Left ventricle myocardium inferior (tissue), 1 donor: ENCODE results near the gene PATJ. TPM values are rescaled to one million over a fixed set of nuclear protein-coding genes. Genes with fewer than 3 reads are reported as not detected.

Experiments
- DNase-seq: peaks from one replicate; pipeline ENCODE4 v3.0.0-alpha.2; 2020
- H3K27ac ChIP-seq: fragments of 200-600 bp; replicated peaks from 2 replicates; pipeline ENCODE4 v1.8.0; 2021
- H3K27me3 ChIP-seq: fragments of 200-600 bp; 2 replicates; pipeline ENCODE4 v1.8.0; 2021; ENCODE audit warnings: low read depth
- H3K36me3 ChIP-seq: fragments of 200-600 bp; 2 replicates; pipeline ENCODE4 v1.8.0; 2021
- H3K4me1 ChIP-seq: fragments of 200-600 bp; 2 replicates; pipeline ENCODE4 v1.8.0; 2021
- H3K4me3 ChIP-seq: fragments of 200-600 bp; 2 replicates; pipeline ENCODE4 v1.8.0; 2021; ENCODE audit warnings: mild to moderate bottlenecking, moderate library complexity
- H3K9me3 ChIP-seq: fragments of 200-600 bp; replicated peaks from 2 replicates; pipeline ENCODE4 v1.8.0; 2021
- CTCF ChIP-seq: fragments of 200-600 bp; IDR thresholded peaks from 2 replicates; pipeline ENCODE4 v1.8.0; 2021; ENCODE audit warnings: antibody characterized with exemption, mild to moderate bottlenecking, borderline replicate concordance
- intact Hi-C: fragments of 100-400 bp; cut with micrococcal nuclease; formaldehyde crosslinking; loops from one replicate; pipeline ENCODE4 v1.11.0; 2022
- total RNA-seq: library from RNA; stranded (reverse); fragmentation: NEBNext Ultra II Directional; extraction: Animal tissue kit (Norgen Biotek cat#: 25700); gene quantifications from one replicate; pipeline ENCODE4 v1.2.1, GENCODE V29; 2021
- donor health status: DM: no; HTN: yes; CAD: no; lungs with severe emphysema.

The PATJ gene
- total RNA-seq, 1 donor from 2014 or later = 166 TPM

GRCh38 chr1:62068416-62068843 lies 326.1 kb downstream of the PATJ start:
- TF ChIP-seq CTCF = no peak
- Histone ChIP-seq H3K4me3 (no peak overlapping the region), H3K27ac (peak overlapping the region; percentile 93), H3K27me3 (no peaks in the 10 kb centered on the region), H3K9me3 (peaks cover 6% of the 10 kb centered on the region), H3K4me1 (peaks cover 65% of the 10 kb centered on the region), H3K36me3 (no peaks in the 10 kb centered on the region)
- intact Hi-C loops = loop anchor here (10.0 kb wide), 1 partner anchor 114 kb away; no protein-coding TSS in a partner anchor
- no peak for DNase-seq

GRCh38 chr1:62068978-62069377 lies 326.7 kb downstream of the PATJ start:
- H3K4me1 ChIP-seq = peaks cover 63% of the 10 kb centered on the region
- no peaks in the 10 kb centered on the region for H3K27me3 ChIP-seq
- no peaks in the 10 kb centered on the region for H3K36me3 ChIP-seq
- H3K27ac ChIP-seq = peak overlapping the region; percentile 93
- no peak for DNase-seq
- TF ChIP-seq CTCF = no peak
- H3K9me3 ChIP-seq = peaks cover 6% of the 10 kb centered on the region
- intact Hi-C loops = loop anchor here (10.0 kb wide), 1 partner anchor 114 kb away; no protein-coding TSS in a partner anchor
- H3K4me3 ChIP-seq = peak overlapping the region; percentile 11

- peak; percentile 70 for TF ChIP-seq CTCF
- DNase-seq = no peak
- intact Hi-C loops = no loop called here
- H3K4me1 ChIP-seq = peaks cover 48% of the 10 kb centered on the region
- H3K9me3 ChIP-seq = peaks cover 6% of the 10 kb centered on the region
- peak overlapping the region; percentile 93 for H3K27ac ChIP-seq
- H3K36me3 ChIP-seq = no peaks in the 10 kb centered on the region
- no peak overlapping the region for H3K4me3 ChIP-seq
- H3K27me3 ChIP-seq = no peaks in the 10 kb centered on the region
These were observed 328.2 kb downstream of the PATJ start for GRCh38 chr1:62070384-62071011.

- no peak for TF ChIP-seq CTCF
- H3K36me3 ChIP-seq = no peaks in the 10 kb centered on the region
- intact Hi-C loops = no loop called here
These were observed 329.4 kb downstream of the PATJ start for GRCh38 chr1:62071695-62072094.

GRCh38 chr1:62076286-62076685 lies 334.0 kb downstream of the PATJ start:
- Histone ChIP-seq H3K4me3 (no peak overlapping the region), H3K9me3 (no peaks in the 10 kb centered on the region), H3K36me3 (peaks cover 10% of the 10 kb centered on the region), H3K27ac (no peak overlapping the region), H3K4me1 (no peaks in the 10 kb centered on the region), H3K27me3 (no peaks in the 10 kb centered on the region)
- TF ChIP-seq CTCF = no peak
- no peak for DNase-seq
- intact Hi-C loops = no loop called here

More at GRCh38 chr1:62071695-62072094, 329.4 kb downstream of the PATJ start:
- no peaks in the 10 kb centered on the region for H3K27me3 ChIP-seq
- H3K4me3 ChIP-seq = no peak overlapping the region
- peaks cover under 1% of the 10 kb centered on the region for H3K9me3 ChIP-seq
- no peak overlapping the region for H3K27ac ChIP-seq
- H3K4me1 ChIP-seq = peaks cover 40% of the 10 kb centered on the region
- no peak for DNase-seq
